IPS-NIHi11 (cell line): ENCODE results near the gene DNPH1.

ENCODE experiments used
- DNase-seq: peaks from one replicate; pipeline ENCODE4 v3.0.0; 2012; ENCODE audit warnings: mixed read lengths, low spot score

Gene DNPH1

GRCh38 chr6:43263314-43264178 is 34.3 kb upstream of the DNPH1 start:
- DNase-seq = peak; percentile 94

- no peak for DNase-seq
These were observed 33.6 kb upstream of the DNPH1 start for GRCh38 chr6:43262780-43263313.

- no peak for DNase-seq
These were observed 32.9 kb upstream of the DNPH1 start for GRCh38 chr6:43262000-43262779.

- no peak for DNase-seq
These were observed 31.9 kb upstream of the DNPH1 start for GRCh38 chr6:43261198-43261597.

GRCh38 chr6:43260791-43261190 is 31.5 kb upstream of the DNPH1 start:
- no peak for DNase-seq

- no peak for DNase-seq
These were observed 29.8 kb upstream of the DNPH1 start for GRCh38 chr6:43258807-43259686.

GRCh38 chr6:43258180-43258579 is 28.9 kb upstream of the DNPH1 start:
- no peak for DNase-seq

- DNase-seq = no peak
These were observed 28.3 kb upstream of the DNPH1 start for GRCh38 chr6:43257367-43258145.

- no peak for DNase-seq
These were observed 27.5 kb upstream of the DNPH1 start for GRCh38 chr6:43256670-43257366.

GRCh38 chr6:43255408-43256054 is 26.2 kb upstream of the DNPH1 start:
- no peak for DNase-seq

- DNase-seq = no peak
These were observed 25.6 kb upstream of the DNPH1 start for GRCh38 chr6:43254846-43255245.

GRCh38 chr6:43254138-43254817 is 25.0 kb upstream of the DNPH1 start:
- no peak for DNase-seq

- DNase-seq = no peak
These were observed 24.1 kb upstream of the DNPH1 start for GRCh38 chr6:43253401-43253800.

- no peak for DNase-seq
These were observed 21.7 kb upstream of the DNPH1 start for GRCh38 chr6:43250992-43251373.

GRCh38 chr6:43248791-43249190 is 19.5 kb upstream of the DNPH1 start:
- no peak for DNase-seq

GRCh38 chr6:43248101-43248500 is 18.8 kb upstream of the DNPH1 start:
- no peak for DNase-seq

GRCh38 chr6:43247114-43247999 is 18.1 kb upstream of the DNPH1 start:
- DNase-seq = peak; percentile 99
